NK-92 treated with Interleukin-12 subunit alpha and Interleukin-12 subunit beta, amount 100 ng/mL, for 24 hours (cell line): Measurements from ENCODE around the gene MT2A.

ENCODE experiments used
- DNase-seq: peaks from one replicate; lab custom pipeline; 2025; lab: John Stamatoyannopoulos, UW

Gene MT2A

GRCh38 chr16:56600398-56600999, 7.9 kb upstream of the MT2A start:
- DNase-seq: peak; percentile 5

- DNase-seq: no peak
Measured at GRCh38 chr16:56601325-56601724, 7.1 kb upstream of the MT2A start.

GRCh38 chr16:56603589-56603988, 4.8 kb upstream of the MT2A start:
- DNase-seq: no peak

- no peak for DNase-seq
Measured at GRCh38 chr16:56604966-56605365, 3.4 kb upstream of the MT2A start.

- DNase-seq: no peak
Measured at GRCh38 chr16:56605475-56605874, 2.9 kb upstream of the MT2A start.

GRCh38 chr16:56606071-56606475, 2.3 kb upstream of the MT2A start:
- DNase-seq: no peak

GRCh38 chr16:56606476-56607108, 1.8 kb upstream of the MT2A start:
- no peak for DNase-seq

- no peak for DNase-seq
Measured at GRCh38 chr16:56607109-56607618, 1.2 kb upstream of the MT2A start.

- DNase-seq: no peak
Measured at GRCh38 chr16:56607675-56608042, 725 bp upstream of the MT2A start.

- DNase-seq: no peak
Measured at GRCh38 chr16:56608876-56609462, 585 bp downstream of the MT2A start.

GRCh38 chr16:56609463-56609921, 1.1 kb downstream of the MT2A start:
- DNase-seq: peak; percentile 16

- DNase-seq: no peak
Measured at GRCh38 chr16:56610017-56610608, 1.7 kb downstream of the MT2A start.

GRCh38 chr16:56610609-56611111, 2.3 kb downstream of the MT2A start:
- DNase-seq: no peak

- DNase-seq: no peak
Measured at GRCh38 chr16:56611281-56611833, 3.0 kb downstream of the MT2A start.

GRCh38 chr16:56613706-56614105, 5.3 kb downstream of the MT2A start:
- DNase-seq: no peak

GRCh38 chr16:56614549-56614991, 6.2 kb downstream of the MT2A start:
- no peak for DNase-seq

GRCh38 chr16:56615353-56615752, 7.0 kb downstream of the MT2A start:
- DNase-seq: no peak

GRCh38 chr16:56616608-56617211, 8.3 kb downstream of the MT2A start:
- no peak for DNase-seq

GRCh38 chr16:56617212-56618085, 9.1 kb downstream of the MT2A start:
- no peak for DNase-seq

- no peak for DNase-seq
Measured at GRCh38 chr16:56618138-56618537, 9.8 kb downstream of the MT2A start.

GRCh38 chr16:56620339-56620897, 12.0 kb downstream of the MT2A start:
- DNase-seq: no peak
